HG03571 (cell line): Measurements from ENCODE around the gene CR2.
"Not testable (repeated sequence)": the region's sequence is repeated elsewhere in the genome, so short reads cannot be mapped to it uniquely, and the experiment has no call there.

Source experiments
- ATAC-seq: cut with Tn5 transposase; IDR thresholded peaks from one replicate; pipeline ENCODE4 v1.9.1; 2021; ENCODE audit not compliant: unreplicated experiment

The CR2 gene

DNA sequence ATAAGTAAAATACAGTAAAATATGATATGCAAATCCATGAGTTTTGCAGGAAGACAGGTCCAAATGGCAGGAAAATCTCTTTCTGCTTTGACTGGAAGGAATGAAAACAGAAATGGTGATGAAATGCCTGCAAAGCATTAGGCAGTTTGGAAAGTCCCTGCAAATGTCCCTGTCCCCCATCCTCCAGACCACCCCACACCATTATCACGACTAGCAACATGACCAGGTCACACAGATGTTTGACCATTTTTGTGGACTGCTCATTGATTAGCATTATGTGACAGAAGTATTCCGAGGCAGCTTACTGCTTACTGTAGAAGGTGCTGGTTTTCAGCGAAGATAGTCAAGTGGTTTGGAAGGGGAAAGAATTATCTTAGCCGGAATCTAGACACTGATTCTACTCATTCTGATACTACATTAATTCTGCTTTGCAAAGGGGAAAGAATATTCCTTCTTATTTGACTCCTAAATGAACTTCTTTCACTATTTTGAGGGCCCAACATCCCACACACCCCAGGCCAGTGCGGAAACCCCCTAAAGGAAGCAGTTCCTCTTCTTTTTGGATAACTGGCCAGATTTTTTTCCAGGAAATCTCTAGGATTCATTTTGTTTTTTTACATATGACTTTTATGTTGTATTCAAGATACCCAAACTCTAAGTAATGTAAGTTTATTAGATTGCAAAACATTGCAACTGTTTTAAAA is 9.5 kb upstream of the CR2 start:
- ATAC-seq: no peak

DNA sequence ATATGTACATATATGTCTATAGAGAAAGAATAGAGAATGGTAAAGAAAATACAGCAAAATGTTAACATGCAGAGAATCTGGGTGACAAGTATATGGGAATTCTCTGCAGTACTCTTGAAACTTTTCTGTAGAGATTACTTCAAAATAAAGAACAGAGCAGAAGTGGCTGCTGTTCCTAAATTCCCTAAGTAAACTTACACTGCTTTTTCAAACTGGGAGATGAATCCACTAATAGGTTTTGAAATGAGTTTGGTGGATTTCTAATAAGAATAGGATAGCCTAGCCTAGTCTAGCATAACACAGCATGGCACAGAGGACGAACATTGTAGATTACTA is 450 bp upstream of the CR2 start:
- no peak for ATAC-seq

- peak; percentile 19 for ATAC-seq
Observed at GRCh38 chr1:207455183-207455754, 1.1 kb downstream of the CR2 start.

DNA sequence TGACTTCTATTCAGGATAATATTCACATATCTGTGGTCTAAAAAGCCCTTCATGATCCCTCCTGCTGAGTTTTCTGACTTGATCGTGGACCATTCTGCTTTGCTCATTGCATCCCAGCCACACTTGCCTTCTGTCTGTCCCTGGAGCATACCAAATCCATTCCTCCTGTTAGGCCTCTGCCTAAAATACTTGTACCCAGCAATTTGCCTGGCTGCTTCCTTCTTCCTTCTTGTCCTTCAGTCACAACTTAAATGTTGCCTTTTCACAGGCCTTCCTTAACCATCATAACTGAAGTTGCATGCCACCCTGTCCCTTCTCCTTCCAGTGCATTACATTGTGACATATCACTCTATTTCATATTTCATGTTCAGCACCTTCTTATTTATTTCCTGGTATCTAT is 4.3 kb downstream of the CR2 start:
- ATAC-seq: no peak

GRCh38 chr1:207459008-207459407 is 4.9 kb downstream of the CR2 start:
- no peak for ATAC-seq

DNA sequence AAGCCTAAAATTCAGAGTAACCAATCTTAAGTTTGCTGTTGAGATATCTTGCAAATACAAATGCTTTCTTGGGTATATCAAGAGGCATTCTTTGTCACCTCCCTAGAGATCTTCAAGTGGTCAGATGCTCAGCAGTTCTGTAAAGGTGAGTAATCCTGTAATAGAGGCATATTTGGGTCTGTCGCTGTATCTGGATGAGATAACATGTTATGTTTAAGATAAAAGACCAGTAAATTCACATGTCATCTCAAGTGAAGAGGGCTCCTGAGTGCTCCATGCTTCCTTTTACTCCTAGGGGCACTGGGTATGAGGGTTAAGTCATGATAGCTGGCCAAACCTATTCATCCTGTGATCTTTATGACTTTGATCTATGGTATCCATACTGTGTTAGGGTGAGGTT is 7.5 kb downstream of the CR2 start:
- no peak for ATAC-seq

GRCh38 chr1:207462535-207462934 is 8.4 kb downstream of the CR2 start:
- no peak for ATAC-seq

- ATAC-seq: no peak
Observed at GRCh38 chr1:207463021-207463420, 8.9 kb downstream of the CR2 start.

GRCh38 chr1:207463571-207463970 is 9.4 kb downstream of the CR2 start:
- no peak for ATAC-seq

DNA sequence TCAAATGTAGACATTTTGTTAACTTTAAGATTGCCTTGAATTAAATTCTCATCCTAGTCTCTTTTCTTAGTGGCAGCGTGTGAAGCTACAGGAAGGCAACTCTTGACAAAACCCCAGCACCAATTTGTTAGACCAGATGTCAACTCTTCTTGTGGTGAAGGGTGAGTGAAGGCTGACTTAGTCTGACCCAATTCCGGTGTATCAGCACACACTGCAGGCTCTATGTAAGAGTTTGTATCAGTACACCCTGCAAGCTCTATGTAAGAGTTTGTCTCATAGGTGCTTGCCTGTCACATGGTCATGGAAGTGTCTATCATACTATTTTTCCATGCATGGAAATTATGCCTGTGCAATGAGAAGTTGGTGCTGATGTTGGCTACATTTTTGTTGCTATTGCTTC is 16.8 kb downstream of the CR2 start:
- no peak for ATAC-seq

- no peak for ATAC-seq
Observed at GRCh38 chr1:207474210-207474609, 20.1 kb downstream of the CR2 start.

- no peak for ATAC-seq
Observed at GRCh38 chr1:207486198-207486597, 32.1 kb downstream of the CR2 start.

DNA sequence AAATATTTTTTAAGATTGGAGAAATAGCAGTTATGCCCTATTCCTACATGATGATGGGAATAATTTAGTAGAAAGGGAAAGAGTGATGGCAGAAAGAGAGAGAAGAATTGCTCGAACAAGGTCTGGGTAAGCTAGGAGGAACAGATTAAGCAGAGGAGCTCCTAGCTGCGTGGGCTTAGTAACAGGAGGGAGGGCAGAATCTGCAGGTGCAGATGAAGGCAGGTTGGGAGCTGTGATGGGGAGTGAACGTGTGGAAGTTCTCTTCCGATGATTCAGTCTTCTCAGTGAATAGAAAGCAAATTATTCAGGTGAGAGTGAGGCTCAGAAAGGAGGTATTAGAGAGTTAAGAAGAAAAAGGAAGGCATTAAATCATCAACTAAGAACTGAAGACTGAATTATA is 33.5 kb downstream of the CR2 start:
- no peak for ATAC-seq

GRCh38 chr1:207493212-207493611 is 39.1 kb downstream of the CR2 start:
- ATAC-seq: no peak

DNA sequence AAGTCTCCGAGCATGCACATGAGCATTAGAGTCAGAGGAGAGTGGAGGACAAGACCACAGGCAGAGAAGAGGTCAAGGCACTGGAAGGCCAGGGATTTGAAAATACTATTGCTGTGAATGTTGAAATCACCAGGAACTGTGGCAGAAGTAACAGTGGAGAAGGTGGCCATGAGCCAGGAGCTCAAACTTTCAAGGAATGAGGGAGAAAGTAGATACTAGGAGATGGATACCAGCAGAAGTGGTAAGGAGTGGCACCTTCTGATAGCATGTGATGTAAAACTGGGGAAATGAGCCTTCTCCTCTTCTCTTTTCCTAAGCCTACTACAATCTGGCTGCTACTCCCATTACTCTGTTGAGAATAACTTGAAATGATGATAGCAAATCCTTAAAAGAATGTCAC is 40.0 kb downstream of the CR2 start:
- no peak for ATAC-seq

- ATAC-seq: not testable (repeated sequence)
Observed at GRCh38 chr1:207495281-207495680, 41.2 kb downstream of the CR2 start.

GRCh38 chr1:207495801-207496792 is 42.0 kb downstream of the CR2 start, which contains the start of gene CR1:
CR1 (plus strand) TSS chr1:207496157; CDS start chr1:207496268, 111 bp downstream.
- peak; percentile 49 for ATAC-seq

DNA sequence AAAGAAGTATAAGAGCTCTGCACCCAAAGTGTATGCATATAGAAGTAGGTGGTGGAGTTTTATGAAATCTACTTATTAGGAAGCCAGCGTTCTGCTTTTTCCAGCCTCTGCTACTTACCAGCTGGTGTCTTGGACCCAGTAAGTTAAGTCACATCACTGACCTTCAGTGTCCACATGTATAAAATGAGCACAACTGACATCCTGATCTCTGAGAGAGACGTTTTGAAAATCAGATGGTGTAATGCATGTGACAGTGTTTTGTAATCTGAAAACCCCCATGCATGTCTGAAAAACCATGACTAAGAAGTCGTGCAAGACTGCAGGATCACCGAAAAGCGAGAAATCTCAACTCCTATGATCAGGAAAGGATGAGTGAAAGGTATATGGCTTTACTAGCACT is 43.8 kb downstream of the CR2 start:
- ATAC-seq: no peak

DNA sequence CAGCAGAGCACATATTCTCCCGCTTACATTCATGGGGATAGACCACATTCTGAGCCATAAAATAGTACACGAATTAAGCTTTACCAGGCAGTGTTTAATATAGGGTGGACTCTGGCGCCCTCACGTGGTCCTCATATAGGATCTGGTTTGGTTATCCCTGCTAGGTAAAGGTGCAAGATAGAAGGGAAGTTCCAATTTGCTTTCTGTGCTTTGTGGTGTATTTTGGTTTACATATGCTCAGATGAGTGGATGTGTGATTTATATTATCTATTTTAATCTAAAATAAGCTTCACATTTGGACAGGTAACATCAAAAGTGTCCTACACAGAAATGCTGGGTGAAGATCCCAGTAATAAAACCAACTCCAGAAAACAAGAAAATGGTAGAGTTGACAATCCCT is 45.4 kb downstream of the CR2 start:
- peak; percentile 42 for ATAC-seq

GRCh38 chr1:207500306-207500705 is 46.2 kb downstream of the CR2 start:
- ATAC-seq: no peak

DNA sequence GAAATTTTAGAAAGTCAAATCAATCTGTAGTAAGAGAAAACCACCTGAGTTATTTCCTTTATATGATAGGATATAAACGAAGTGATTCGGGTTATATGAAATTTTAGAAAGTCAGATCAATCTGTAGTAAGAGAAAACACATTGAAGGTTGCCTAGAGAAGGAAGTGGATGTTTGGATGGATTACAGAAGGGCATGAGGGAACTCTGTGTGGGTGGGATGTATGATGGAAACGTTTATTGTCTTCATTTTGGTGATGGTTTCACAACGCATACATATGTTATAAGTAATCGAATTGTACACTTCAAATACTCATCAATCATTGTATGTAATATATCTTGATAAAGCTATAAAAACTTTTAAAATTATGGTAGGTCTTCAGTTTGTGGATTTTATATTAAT is 46.9 kb downstream of the CR2 start:
- no peak for ATAC-seq

- ATAC-seq: no peak
Observed at GRCh38 chr1:207502726-207503125, 48.6 kb downstream of the CR2 start.
